ENCODE measurements around the gene CCNJL.
A peak's percentile ranks its signal among the peaks of the same experiment; 100 is the strongest.
"Not testable (repeated sequence)": the region's sequence is repeated elsewhere in the genome, so short reads cannot be mapped to it uniquely, and the experiment has no call there.

The CCNJL gene, protein sequence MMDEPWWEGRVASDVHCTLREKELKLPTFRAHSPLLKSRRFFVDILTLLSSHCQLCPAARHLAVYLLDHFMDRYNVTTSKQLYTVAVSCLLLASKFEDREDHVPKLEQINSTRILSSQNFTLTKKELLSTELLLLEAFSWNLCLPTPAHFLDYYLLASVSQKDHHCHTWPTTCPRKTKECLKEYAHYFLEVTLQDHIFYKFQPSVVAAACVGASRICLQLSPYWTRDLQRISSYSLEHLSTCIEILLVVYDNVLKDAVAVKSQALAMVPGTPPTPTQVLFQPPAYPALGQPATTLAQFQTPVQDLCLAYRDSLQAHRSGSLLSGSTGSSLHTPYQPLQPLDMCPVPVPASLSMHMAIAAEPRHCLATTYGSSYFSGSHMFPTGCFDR

GRCh38 chr5:160312134-160312959, at the start of gene CCNJL:
Gene CCNJL (minus strand): TSS chr5:160312564. CDS start chr5:160311923, 641 bp downstream.
- DNase-seq (ENCODE audit: low spot score) (peak; percentile 34), FAIRE-seq (no peak)

DNA sequence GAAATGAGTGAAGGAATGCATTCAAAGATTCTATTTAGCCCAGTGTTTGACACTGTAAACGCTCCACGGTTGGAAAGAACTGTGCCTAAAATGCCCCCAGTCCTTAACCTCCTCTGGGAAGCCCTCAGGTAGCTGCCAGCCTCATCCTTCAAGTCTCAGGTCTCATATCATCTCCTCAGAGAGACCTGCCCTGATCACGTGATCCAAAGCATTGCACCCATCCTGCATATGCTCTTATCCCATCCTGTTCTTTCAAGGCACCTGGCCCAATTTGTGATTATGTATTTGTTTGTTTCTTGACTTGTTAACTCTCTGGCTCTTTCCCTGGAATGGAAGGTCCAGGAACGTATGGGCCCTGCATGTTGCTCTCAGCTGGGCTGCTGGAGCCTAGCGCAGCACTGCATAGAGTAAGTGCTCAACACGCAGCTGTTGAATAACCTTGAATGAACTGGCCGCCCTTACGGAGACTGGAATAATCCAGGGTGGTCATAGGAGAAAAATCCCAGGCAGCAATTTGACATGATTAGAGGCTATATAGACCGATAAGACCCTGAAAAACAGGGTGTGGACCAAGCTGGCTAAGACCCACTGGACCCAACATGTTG, 49.4 kb upstream of the CCNJL start:
- no peak for FAIRE-seq
- DNase-seq (ENCODE audit: low spot score), result no peak

GRCh38 chr5:160360310-160360709, 47.9 kb upstream of the CCNJL start:
- FAIRE-seq, result no peak

GRCh38 chr5:160359816-160360215, 47.5 kb upstream of the CCNJL start:
- no peak for FAIRE-seq
- no peak for DNase-seq (ENCODE audit: low spot score)

More at GRCh38 chr5:160360310-160360709, 47.9 kb upstream of the CCNJL start:
- DNase-seq (ENCODE audit: low spot score), result no peak

- FAIRE-seq, result no peak
- no peak for DNase-seq (ENCODE audit: low spot score)
These were observed 46.9 kb upstream of the CCNJL start for GRCh38 chr5:160359242-160359641.

GRCh38 chr5:160357861-160358411, 45.6 kb upstream of the CCNJL start:
- DNase-seq (ENCODE audit: low spot score) (no peak), FAIRE-seq (no peak)

DNA sequence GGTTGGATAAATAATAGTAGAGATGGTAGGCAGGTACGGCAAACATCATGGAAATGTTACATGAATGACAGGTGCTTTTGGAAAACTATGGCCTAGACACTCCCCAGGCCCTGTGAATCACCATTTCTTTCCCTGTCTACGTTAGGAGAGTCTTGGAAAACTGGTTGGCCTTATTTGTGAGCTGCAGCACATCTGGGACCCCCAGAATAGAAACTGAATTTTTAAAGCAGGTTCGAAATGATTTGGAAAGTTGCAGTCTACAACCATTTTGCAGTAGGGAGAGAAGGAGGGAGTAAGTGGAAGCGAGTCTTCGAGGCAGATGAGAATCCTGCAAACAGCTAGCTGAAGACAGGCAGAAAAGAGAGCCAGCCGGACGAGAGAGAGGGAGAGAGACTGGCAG, 45.0 kb upstream of the CCNJL start:
- DNase-seq (ENCODE audit: low spot score) (no peak), FAIRE-seq (no peak)

DNA sequence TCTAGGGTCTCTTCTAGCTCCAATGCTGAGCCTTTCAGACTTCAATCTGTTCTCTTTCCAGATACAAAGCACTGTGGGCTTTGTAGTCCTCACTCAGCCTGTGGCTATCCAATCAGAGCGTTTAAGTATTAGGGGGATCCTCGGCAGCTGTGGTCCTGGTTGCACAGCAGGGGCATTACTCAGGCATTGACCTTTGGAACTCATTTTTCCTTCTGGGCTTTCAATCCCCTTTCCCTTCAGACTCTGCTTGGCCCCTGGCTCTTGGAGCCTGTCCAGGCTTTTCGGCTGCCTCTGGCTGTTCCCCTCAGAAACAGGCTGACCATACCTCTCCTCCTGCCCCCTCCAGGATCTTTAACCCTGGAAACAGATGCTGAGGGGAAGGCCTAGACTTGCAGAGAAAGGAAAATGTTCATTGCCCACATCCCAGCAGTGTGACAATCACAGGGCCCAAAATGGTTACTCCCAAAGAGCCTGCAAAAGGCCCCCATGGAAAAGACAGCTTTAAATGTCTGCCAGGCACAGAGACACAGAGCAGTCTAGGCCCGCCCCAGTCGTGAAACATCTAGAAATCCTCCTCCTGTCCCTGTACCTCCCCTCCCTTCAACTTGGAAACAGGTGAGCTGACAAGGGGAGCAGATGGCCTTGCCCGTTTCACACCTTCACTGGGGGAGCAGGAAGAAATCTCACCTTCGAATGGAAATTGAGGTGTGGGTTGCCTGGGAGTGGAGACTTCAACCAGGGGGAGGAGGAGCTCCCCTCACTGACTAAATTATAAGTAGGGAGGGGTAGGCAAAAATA, 44.4 kb upstream of the CCNJL start:
- FAIRE-seq, result no peak
- DNase-seq (ENCODE audit: low spot score), result no peak

DNA sequence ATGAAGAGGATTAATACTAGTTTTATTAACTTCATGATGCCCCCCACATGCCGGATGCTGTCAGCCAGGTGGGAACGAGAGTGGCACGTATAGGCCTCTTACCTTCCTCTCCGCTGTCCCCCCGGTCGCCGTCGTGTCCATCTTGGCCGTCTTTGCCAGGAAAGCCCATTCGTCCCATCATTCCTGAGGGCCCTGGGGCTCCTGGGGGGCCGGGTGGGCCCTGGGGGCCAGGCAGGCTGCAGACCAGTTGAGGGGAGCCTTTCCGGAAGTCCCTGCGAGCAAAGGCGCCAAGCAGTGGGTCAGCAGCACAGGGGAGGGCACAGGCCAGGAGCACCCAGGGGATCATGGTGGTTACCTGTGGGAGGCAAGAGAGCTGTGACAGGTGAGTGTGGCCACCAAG, 42.3 kb upstream of the CCNJL start:
- no peak for FAIRE-seq
- no peak for DNase-seq (ENCODE audit: low spot score)

- FAIRE-seq, result no peak
These were observed 41.0 kb upstream of the CCNJL start for GRCh38 chr5:160353379-160353778.

GRCh38 chr5:160352308-160352707, 39.9 kb upstream of the CCNJL start:
- no peak for FAIRE-seq
- DNase-seq (ENCODE audit: low spot score), result no peak

More at GRCh38 chr5:160353379-160353778, 41.0 kb upstream of the CCNJL start:
- DNase-seq (ENCODE audit: low spot score), result no peak

- DNase-seq (ENCODE audit: low spot score) (no peak), FAIRE-seq (no peak)
These were observed 37.6 kb upstream of the CCNJL start for GRCh38 chr5:160349935-160350303.

DNA sequence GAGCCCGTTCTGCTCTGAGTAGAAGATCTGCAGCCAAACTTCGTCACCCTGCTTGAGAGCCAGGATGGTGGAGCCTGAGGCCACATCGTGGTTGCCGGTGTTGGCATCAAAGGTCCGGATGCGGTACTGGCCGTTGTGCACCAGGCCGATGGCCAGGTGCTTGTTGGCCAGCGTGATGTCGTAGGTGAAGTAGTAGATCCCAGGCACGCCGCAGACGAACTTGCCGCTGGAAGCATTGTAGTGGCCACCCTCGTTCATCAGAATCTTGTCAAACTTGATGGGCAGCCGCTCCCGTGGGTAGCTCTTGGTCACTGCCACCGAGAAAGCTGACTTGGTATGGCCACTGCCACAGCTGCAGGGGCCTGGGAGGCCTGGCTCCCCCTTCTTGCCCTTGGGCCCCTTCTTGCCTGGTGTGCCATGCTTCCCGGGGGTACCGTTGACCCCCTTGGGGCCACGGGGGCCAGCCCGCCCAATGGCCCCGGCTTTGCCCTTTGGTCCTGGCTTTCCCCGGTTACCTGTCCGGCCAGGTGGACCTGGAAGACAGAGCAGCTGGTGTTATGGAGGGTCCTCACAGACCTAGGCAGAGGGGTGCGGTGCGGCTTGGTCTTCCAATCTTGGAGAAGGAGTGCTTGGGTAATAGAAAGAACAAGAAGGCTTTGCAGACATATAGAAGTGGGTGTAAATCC, 37.0 kb upstream of the CCNJL start:
- FAIRE-seq (no peak), DNase-seq (ENCODE audit: low spot score) (no peak)

DNA sequence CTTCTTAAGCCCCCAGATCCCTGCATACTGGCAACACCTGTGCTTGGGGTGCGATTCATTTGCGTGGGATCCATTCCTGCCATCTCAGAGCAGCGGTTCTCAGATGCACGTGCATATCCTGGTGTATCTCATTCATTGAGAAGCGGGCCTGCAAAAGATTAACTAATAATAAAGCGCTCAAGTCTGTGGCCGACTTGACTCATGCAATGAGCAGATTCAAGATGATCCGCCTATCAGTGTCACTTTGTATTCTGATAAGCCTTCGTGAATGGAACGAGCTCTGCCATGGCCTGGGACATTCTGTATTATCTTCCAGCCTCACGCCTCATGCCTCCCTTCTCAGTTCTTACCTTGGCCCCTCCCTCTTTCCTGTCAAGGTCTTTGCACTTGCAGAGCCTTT, 35.7 kb upstream of the CCNJL start:
- no peak for FAIRE-seq

DNA sequence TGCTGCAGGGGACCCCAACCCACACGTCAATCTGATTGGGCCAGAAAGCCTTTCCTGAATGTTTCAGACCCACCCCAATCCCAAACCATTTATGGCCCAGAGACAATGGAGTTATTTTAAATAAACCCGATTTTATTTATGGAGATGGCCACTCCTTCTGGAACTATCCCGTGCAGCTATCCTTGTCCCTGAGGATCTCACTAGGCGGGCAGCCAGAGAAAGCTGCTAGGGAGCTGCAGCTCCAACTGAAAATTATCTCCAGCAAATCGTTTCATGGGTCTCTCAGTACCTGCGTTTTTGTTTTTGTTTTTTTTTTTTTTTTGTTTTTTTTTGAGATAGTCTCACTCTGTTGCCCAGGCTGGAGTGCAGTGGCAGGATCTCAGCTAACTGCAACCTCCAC, 35.1 kb upstream of the CCNJL start:
- FAIRE-seq, result no peak
- DNase-seq (ENCODE audit: low spot score), result no peak

More for the DNA sequence above, 35.7 kb upstream of the CCNJL start:
- no peak for DNase-seq (ENCODE audit: low spot score)

GRCh38 chr5:160342413-160342941, 30.1 kb upstream of the CCNJL start:
- no peak for FAIRE-seq
- DNase-seq (ENCODE audit: low spot score), result peak; percentile 51

DNA sequence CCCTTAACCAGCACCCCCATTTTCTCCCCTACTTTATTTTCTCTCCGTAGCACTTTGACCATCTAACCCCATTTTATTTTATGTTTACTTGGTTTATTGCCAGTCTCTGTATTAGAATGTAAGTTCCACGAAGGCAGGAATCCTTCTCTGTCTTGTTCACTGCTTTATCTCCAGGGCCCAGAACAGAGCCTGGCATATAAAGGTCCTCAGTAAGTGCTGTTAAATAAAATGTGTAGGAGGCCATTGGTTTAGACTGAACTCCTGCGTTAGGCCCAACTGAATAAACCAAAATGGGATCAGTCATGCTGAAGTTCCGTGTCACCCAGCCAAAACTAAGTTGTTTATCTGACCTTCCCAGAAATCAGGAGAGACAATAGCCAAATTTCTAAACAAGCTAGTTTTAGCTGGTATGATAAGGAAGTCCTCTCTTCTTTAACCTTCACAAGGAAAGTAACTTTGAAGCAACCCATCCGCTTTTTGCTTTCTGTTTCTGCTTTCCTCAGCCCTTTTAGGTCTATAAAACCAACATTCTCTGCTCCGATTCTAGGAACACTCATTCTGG, 29.0 kb upstream of the CCNJL start:
- DNase-seq (ENCODE audit: low spot score) (no peak), FAIRE-seq (no peak)

GRCh38 chr5:160340513-160340912, 28.1 kb upstream of the CCNJL start:
- DNase-seq (ENCODE audit: low spot score); FAIRE-seq: not testable (repeated sequence)

GRCh38 chr5:160339406-160340130, 27.2 kb upstream of the CCNJL start:
- FAIRE-seq, result no peak
- no peak for DNase-seq (ENCODE audit: low spot score)

Data from RCC 7860 (cell line).